MM.1S (cell line): ENCODE data around the gene CCDC91.

Experiments used
- DNase-seq: peaks from one replicate; pipeline ENCODE4 v3.0.0-alpha.2; 2015
- H2AFZ ChIP-seq: fragments of 300-600 bp; sonication (generic); 2 replicates; pipeline ENCODE4 v1.6.0; 2016; ENCODE audit warnings: antibody characterized with exemption, low read length
- H3F3A ChIP-seq: fragments of 300-600 bp; sonication (generic); 2 replicates; pipeline ENCODE4 v1.6.1; 2016; ENCODE audit warnings: mild to moderate bottlenecking, antibody characterized with exemption, low read length, moderate library complexity, mixed read lengths; ENCODE audit not compliant: insufficient read depth
- H3K27ac ChIP-seq: fragments of 300-600 bp; sonication (generic); 2 replicates; pipeline ENCODE4 v1.5.1; 2016; ENCODE audit warnings: mild to moderate bottlenecking, low read length
- H3K27me3 ChIP-seq: fragments of 300-600 bp; sonication (generic); replicated peaks from 2 replicates; pipeline ENCODE4 v1.6.0; 2016; ENCODE audit warnings: low read length; ENCODE audit not compliant: insufficient read depth
- H3K36me3 ChIP-seq: fragments of 300-600 bp; sonication (generic); replicated peaks from 2 replicates; pipeline ENCODE4 v1.6.1; 2016; ENCODE audit warnings: mild to moderate bottlenecking, low read length, mixed read lengths; ENCODE audit not compliant: insufficient read depth
- H3K4me1 ChIP-seq: fragments of 300-600 bp; sonication (generic); 2 replicates; pipeline ENCODE4 v1.6.1; 2016; ENCODE audit warnings: low read length, mixed read lengths
- H3K4me2 ChIP-seq: fragments of 300-600 bp; sonication (generic); 2 replicates; pipeline ENCODE4 v1.6.0; 2016; ENCODE audit warnings: low read depth, low read length
- H3K4me3 ChIP-seq: fragments of 300-600 bp; sonication (generic); 2 replicates; pipeline ENCODE4 v1.5.1; 2016; ENCODE audit warnings: low read length, mixed read lengths
- H3K79me2 ChIP-seq: fragments of 300-600 bp; sonication (generic); 2 replicates; pipeline ENCODE4 v1.6.1; 2016; ENCODE audit warnings: mixed run types, low read length, mixed read lengths
- H3K9ac ChIP-seq: fragments of 300-600 bp; sonication (generic); 2 replicates; pipeline ENCODE4 v1.6.1; 2016; ENCODE audit warnings: low read length, mixed read lengths
- H3K9me2 ChIP-seq: fragments of 300-600 bp; sonication (generic); replicated peaks from 2 replicates; pipeline ENCODE4 v1.6.1; 2016; ENCODE audit warnings: mild to moderate bottlenecking, low read length, mixed read lengths; ENCODE audit not compliant: insufficient read depth
- H3K9me3 ChIP-seq: fragments of 300-600 bp; sonication (generic); replicated peaks from 2 replicates; pipeline ENCODE4 v1.6.1; 2016; ENCODE audit warnings: mild to moderate bottlenecking, low read length, mixed read lengths; ENCODE audit not compliant: insufficient read depth
- H4K20me1 ChIP-seq: fragments of 300-600 bp; sonication (generic); 2 replicates; pipeline ENCODE4 v1.6.1; 2016; ENCODE audit warnings: mild to moderate bottlenecking, low read length, moderate library complexity, mixed read lengths; ENCODE audit not compliant: insufficient read depth
- EZH2 ChIP-seq: fragments of 300-600 bp; sonication (generic); optimal IDR thresholded peaks from 2 replicates; pipeline ENCODE3; 2017; ENCODE audit warnings: low read depth, mild to moderate bottlenecking, antibody characterized with exemption, low read length, mixed read lengths
- EZH2phosphoT487 ChIP-seq: fragments of 300-600 bp; sonication (generic); IDR thresholded peaks from 2 replicates; pipeline ENCODE4 v1.6.1; 2018; ENCODE audit warnings: antibody characterized with exemption, low read length
- TF ChIP-seq, protein P1 (sequence below): fragments of 300-600 bp; sonication (generic); IDR thresholded peaks from 2 replicates; pipeline ENCODE4 v1.5.1; 2016; ENCODE audit warnings: antibody characterized with exemption, low read length, mixed read lengths

Gene CCDC91

GRCh38 chr12:28218875-28219274 is 28.6 kb downstream of the CCDC91 start:
- H3K79me2 ChIP-seq, result no peaks in the 10 kb centered on the region
- H3K27ac ChIP-seq, result no peak overlapping the region
- DNase-seq, result no peak
- H3K9me3 ChIP-seq, result no peaks in the 10 kb centered on the region
- H2AFZ ChIP-seq, result no peak overlapping the region
- H3K27me3 ChIP-seq, result no peaks in the 10 kb centered on the region
- H3K9me2 ChIP-seq, result 0 out of 2 replicates have a peak, but pooled peaks cover 3% of the 10 kb centered on the region
- no peak overlapping the region for H3K9ac ChIP-seq
- H3K4me3 ChIP-seq, result no peak overlapping the region
- no peaks in the 10 kb centered on the region for H4K20me1 ChIP-seq
- 0 out of 2 replicates have a peak, but pooled peaks cover 11% of the 10 kb centered on the region for H3K4me1 ChIP-seq
- TF ChIP-seq, protein P1, sequence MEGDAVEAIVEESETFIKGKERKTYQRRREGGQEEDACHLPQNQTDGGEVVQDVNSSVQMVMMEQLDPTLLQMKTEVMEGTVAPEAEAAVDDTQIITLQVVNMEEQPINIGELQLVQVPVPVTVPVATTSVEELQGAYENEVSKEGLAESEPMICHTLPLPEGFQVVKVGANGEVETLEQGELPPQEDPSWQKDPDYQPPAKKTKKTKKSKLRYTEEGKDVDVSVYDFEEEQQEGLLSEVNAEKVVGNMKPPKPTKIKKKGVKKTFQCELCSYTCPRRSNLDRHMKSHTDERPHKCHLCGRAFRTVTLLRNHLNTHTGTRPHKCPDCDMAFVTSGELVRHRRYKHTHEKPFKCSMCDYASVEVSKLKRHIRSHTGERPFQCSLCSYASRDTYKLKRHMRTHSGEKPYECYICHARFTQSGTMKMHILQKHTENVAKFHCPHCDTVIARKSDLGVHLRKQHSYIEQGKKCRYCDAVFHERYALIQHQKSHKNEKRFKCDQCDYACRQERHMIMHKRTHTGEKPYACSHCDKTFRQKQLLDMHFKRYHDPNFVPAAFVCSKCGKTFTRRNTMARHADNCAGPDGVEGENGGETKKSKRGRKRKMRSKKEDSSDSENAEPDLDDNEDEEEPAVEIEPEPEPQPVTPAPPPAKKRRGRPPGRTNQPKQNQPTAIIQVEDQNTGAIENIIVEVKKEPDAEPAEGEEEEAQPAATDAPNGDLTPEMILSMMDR, result no peak
- no peak for TF ChIP-seq EZH2phosphoT487
- no peak for TF ChIP-seq EZH2
- H3F3A ChIP-seq, result peaks cover 12% of the 10 kb centered on the region; the same call in 1 of the 2 replicates
- H3K36me3 ChIP-seq, result no peaks in the 10 kb centered on the region
- no peak overlapping the region for H3K4me2 ChIP-seq

GRCh38 chr12:28219827-28220226 is 29.6 kb downstream of the CCDC91 start:
- no peak for TF ChIP-seq EZH2
- no peak for TF ChIP-seq EZH2phosphoT487
- TF ChIP-seq, protein P1, result no peak
- H3K4me3 ChIP-seq, result no peak overlapping the region
- H3K27ac ChIP-seq, result no peak overlapping the region
- H4K20me1 ChIP-seq, result no peaks in the 10 kb centered on the region
- H3K9me3 ChIP-seq, result no peaks in the 10 kb centered on the region
- 0 out of 2 replicates have a peak, but pooled peaks cover 8% of the 10 kb centered on the region for H3K79me2 ChIP-seq
- no peak overlapping the region for H3K4me2 ChIP-seq
- H3K9me2 ChIP-seq, result 0 out of 2 replicates have a peak, but pooled peaks cover 3% of the 10 kb centered on the region
- H3K9ac ChIP-seq, result no peak overlapping the region
- peaks cover 12% of the 10 kb centered on the region; the same call in 1 of the 2 replicates for H3F3A ChIP-seq
- DNase-seq, result no peak
- peaks cover 18% of the 10 kb centered on the region; the same call in 1 of the 2 replicates for H3K4me1 ChIP-seq
- H3K36me3 ChIP-seq, result no peaks in the 10 kb centered on the region
- H2AFZ ChIP-seq, result no peak overlapping the region
- H3K27me3 ChIP-seq, result no peaks in the 10 kb centered on the region

DNA sequence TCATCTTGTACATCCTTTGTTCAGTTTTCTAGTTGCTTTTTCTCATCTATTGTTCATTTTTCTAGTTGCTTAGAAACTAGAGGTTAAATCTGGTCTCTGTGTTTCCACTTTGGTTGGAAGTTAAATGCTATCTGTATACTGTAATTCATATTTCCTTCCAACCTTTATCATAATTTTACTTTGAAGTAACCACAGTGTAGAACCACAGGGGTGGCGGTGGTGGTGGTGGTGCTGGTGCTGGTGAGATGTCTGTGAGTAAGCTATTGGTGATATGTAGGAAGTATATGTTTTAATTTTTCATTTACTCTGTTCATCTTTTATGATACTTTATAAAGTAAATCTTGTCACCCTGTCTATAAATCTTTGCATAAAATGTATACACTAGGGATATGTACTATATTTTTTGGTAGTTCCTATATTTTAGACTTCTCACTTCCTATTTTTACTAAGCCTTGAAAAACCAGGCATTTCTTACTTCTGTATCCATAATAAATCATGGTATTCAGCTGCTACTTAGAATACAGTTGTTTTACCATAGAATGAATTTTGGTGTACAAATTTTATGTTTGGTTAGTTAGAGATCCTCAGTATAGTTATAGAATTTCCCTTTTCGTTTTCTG is 31.9 kb downstream of the CCDC91 start:
- Histone ChIP-seq H3K9ac (no peak overlapping the region), H2AFZ (no peak overlapping the region), H3K9me3 (no peaks in the 10 kb centered on the region), H3K4me3 (no peak overlapping the region), H3K79me2 (0 out of 2 replicates have a peak, but pooled peaks cover 10% of the 10 kb centered on the region), H3F3A (peaks cover 20% of the 10 kb centered on the region), H3K4me2 (no peak overlapping the region; the same call in 1 of the 2 replicates), H3K9me2 (no peaks in the 10 kb centered on the region), H3K27ac (no peak overlapping the region), H4K20me1 (no peaks in the 10 kb centered on the region), H3K27me3 (no peaks in the 10 kb centered on the region), H3K36me3 (no peaks in the 10 kb centered on the region), H3K4me1 (peaks cover 30% of the 10 kb centered on the region)
- TF ChIP-seq, protein P1, result no peak
- TF ChIP-seq EZH2phosphoT487, result no peak
- TF ChIP-seq EZH2, result no peak
- DNase-seq, result no peak
